Esophagus muscularis mucosa (tissue), 4 donors: ENCODE results near the gene CDH18. TPM values are rescaled to one million over a fixed set of nuclear protein-coding genes. Genes with fewer than 3 reads are reported as not detected.

ENCODE experiments used
- DNase-seq: peaks from one replicate; pipeline ENCODE4 v3.0.0-alpha.2; 2017; ENCODE audit errors: extremely low spot score
- H3K27ac ChIP-seq, 4 donors: fragments of 200-600 bp; sonication (generic); replicated peaks in 1 of 4; 1 replicate in 3 of 4; 2 replicates in 1 of 4; pipeline ENCODE4 v1.5.1; 2016 to 2019; ENCODE audit warnings: mild to moderate bottlenecking in 1 of 4
- H3K27me3 ChIP-seq, 4 donors: fragments of 200-600 bp; sonication (generic); one replicate each; pipeline versions ENCODE4 v1.5.1 to v1.6.0; 2016 to 2019
- H3K36me3 ChIP-seq, 4 donors: fragments of 200-600 bp; sonication (generic); one replicate each; pipeline ENCODE4 v1.5.1; 2016 to 2019
- H3K4me1 ChIP-seq, 4 donors: fragments of 200-600 bp; sonication (generic); one replicate each; pipeline ENCODE4 v1.5.1; 2016 to 2019
- H3K4me3 ChIP-seq, 4 donors: fragments of 200-600 bp; sonication (generic); 1 replicate in 2 of 4; 2 replicates in 2 of 4; pipeline ENCODE4 v1.5.1; 2016 to 2019; ENCODE audit warnings: mild to moderate bottlenecking in 4 of 4, moderate library complexity in 1 of 4
- H3K9me3 ChIP-seq, 4 donors: fragments of 200-600 bp; sonication (generic); 1 replicate in 3 of 4; 2 replicates in 1 of 4; pipeline ENCODE4 v1.5.1; 2016 to 2019
- CTCF ChIP-seq, 3 experiments: fragments of 200-600 bp in 2 of 3; fragments of 450-650 bp in 1 of 3; sonication (generic) in 2 of 3; IDR thresholded peaks; one replicate each; pipeline ENCODE4 v1.5.1; 2017 to 2019; ENCODE audit warnings: antibody characterized with exemption in 3 of 3, mild to moderate bottlenecking in 2 of 3, moderate library complexity in 1 of 3
- EP300 ChIP-seq: sonication (generic); formaldehyde crosslinking; IDR thresholded peaks from one replicate; pipeline ENCODE4 v1.6.1; 2017; ENCODE audit warnings: antibody characterized with exemption
- POLR2A ChIP-seq: fragments of 450-650 bp; IDR thresholded peaks from one replicate; pipeline ENCODE4 v1.6.1; 2017; ENCODE audit warnings: antibody characterized with exemption, moderate library complexity, mild to moderate bottlenecking, low read depth
- POLR2AphosphoS5 ChIP-seq, 2 donors: sonication (generic); formaldehyde crosslinking; IDR thresholded peaks; one replicate each; pipeline ENCODE4 v1.6.1; 2017; ENCODE audit warnings: antibody characterized with exemption in 2 of 2
- WGBS: methylation state at CpG from one replicate; pipeline ENCODE4 v1.1.5; 2018; 5-methylcytosine and 5-hydroxymethylcytosine counted together
- intact Hi-C: fragments of 100-400 bp; cut with DNase I; formaldehyde crosslinking; loops from one replicate; pipeline ENCODE4 v1.15.1; 2023
- total RNA-seq, 4 donors: library from RNA; depleted of rRNA; stranded (reverse); fragments of >200 nt; gene quantifications; one replicate each; pipeline versions ENCODE4 v1.1.0 to v1.2.1, GENCODE V29; 2016

The CDH18 gene
- total RNA-seq, 4 donors from 2014 or later, result under 0.01 to 0.65 TPM; not detected in 2

- Histone ChIP-seq H3K27me3 (no peaks in the 10 kb centered on the region), H3K4me3 (no peak overlapping the region), H3K27ac (no peak overlapping the region), H3K9me3 (no peaks in the 10 kb centered on the region), H3K4me1 (no peaks in the 10 kb centered on the region), H3K36me3 (no peaks in the 10 kb centered on the region)
- 23% methylated on average over 3 of the region's 3 CpGs for WGBS
- TF ChIP-seq POLR2AphosphoS5 (IDR thresholded peaks at IDR 0.05) (no peak), CTCF (IDR thresholded peaks at IDR 0.05) (no peak), POLR2A (no peak), EP300 (no peak)
- DNase-seq, result no peak
- intact Hi-C loops, result no loop called here
Measured at GRCh38 chr5:20029266-20029665, 41.3 kb upstream of the CDH18 start.

- no peaks in the 10 kb centered on the region for H3K27me3 ChIP-seq
- H3K36me3 ChIP-seq, result no peaks in the 10 kb centered on the region
- no peaks in the 10 kb centered on the region for H3K4me1 ChIP-seq
- no peak overlapping the region for H3K4me3 ChIP-seq
- intact Hi-C loops, result no loop called here
- WGBS, result 68% methylated on average over 6 of the region's 6 CpGs
- no peaks in the 10 kb centered on the region for H3K9me3 ChIP-seq
- DNase-seq, result no peak
- TF ChIP-seq EP300 (no peak), POLR2A (no peak), POLR2AphosphoS5 (IDR thresholded peaks at IDR 0.05) (no peak), CTCF (IDR thresholded peaks at IDR 0.05) (no peak)
- H3K27ac ChIP-seq, result no peak overlapping the region
Measured at GRCh38 chr5:20028506-20028905, 40.5 kb upstream of the CDH18 start.

- no peak overlapping the region for H3K27ac ChIP-seq
- no peak for DNase-seq
- H3K4me3 ChIP-seq, result no peak overlapping the region
- H3K9me3 ChIP-seq, result peaks cover 0 to 12% (median 5%) of the 10 kb centered on the region in 4 donors
- no peaks in the 10 kb centered on the region for H3K4me1 ChIP-seq
- no peak for TF ChIP-seq POLR2AphosphoS5 (IDR thresholded peaks at IDR 0.05)
- no peak for TF ChIP-seq POLR2A
- no peak for TF ChIP-seq EP300
- TF ChIP-seq CTCF (IDR thresholded peaks at IDR 0.05), result no peak
- 95% methylated on average over 1 of the region's 1 CpG for WGBS
- no peaks in the 10 kb centered on the region for H3K27me3 ChIP-seq
- no peaks in the 10 kb centered on the region for H3K36me3 ChIP-seq
- intact Hi-C loops, result no loop called here
Measured at GRCh38 chr5:20023686-20024180, 35.7 kb upstream of the CDH18 start.

- no peak for DNase-seq
- H3K36me3 ChIP-seq, result no peaks in the 10 kb centered on the region
- H3K27me3 ChIP-seq, result no peaks in the 10 kb centered on the region
- 71% methylated on average over 2 of the region's 2 CpGs for WGBS
- no peaks in the 10 kb centered on the region for H3K4me1 ChIP-seq
- peaks cover 0 to 12% (median 5%) of the 10 kb centered on the region in 4 donors for H3K9me3 ChIP-seq
- H3K4me3 ChIP-seq, result no peak overlapping the region
- no peak overlapping the region for H3K27ac ChIP-seq
- TF ChIP-seq CTCF (IDR thresholded peaks at IDR 0.05), result no peak
- no peak for TF ChIP-seq POLR2A
- intact Hi-C loops, result no loop called here
Measured at GRCh38 chr5:20020247-20020646, 32.2 kb upstream of the CDH18 start.

- 74% methylated on average over 1 of the region's 1 CpG for WGBS
- DNase-seq, result no peak
- H3K27me3 ChIP-seq, result no peaks in the 10 kb centered on the region
- no peak overlapping the region for H3K27ac ChIP-seq
- intact Hi-C loops, result no loop called here
- H3K9me3 ChIP-seq, result peaks cover 0 to 12% (median 5%) of the 10 kb centered on the region in 4 donors
- H3K4me1 ChIP-seq, result no peaks in the 10 kb centered on the region
- TF ChIP-seq POLR2AphosphoS5 (IDR thresholded peaks at IDR 0.05), result no peak
- TF ChIP-seq CTCF (IDR thresholded peaks at IDR 0.05), result no peak
- no peak for TF ChIP-seq POLR2A
- no peak for TF ChIP-seq EP300
- no peak overlapping the region for H3K4me3 ChIP-seq
- H3K36me3 ChIP-seq, result no peaks in the 10 kb centered on the region
Measured at GRCh38 chr5:20017021-20017420, 29.0 kb upstream of the CDH18 start.
